OCI-LY1 (cell line): ENCODE results near the gene HELB.

ENCODE experiments used
- H2AFZ ChIP-seq: fragments of 200-600 bp; sonication (generic), shearing (Covaris generic); 2 replicates; pipeline ENCODE4 v1.6.0; 2014; ENCODE audit warnings: antibody characterized with exemption, mild to moderate bottlenecking, low read length
- H3F3A ChIP-seq: fragments of 200-600 bp; sonication (generic), shearing (Covaris generic); 2 replicates; pipeline ENCODE4 v1.6.0; 2014; ENCODE audit warnings: mild to moderate bottlenecking, antibody characterized with exemption, low read length, moderate library complexity; ENCODE audit not compliant: insufficient read depth
- H3K27ac ChIP-seq: fragments of 200-600 bp; sonication (generic); 2 replicates; pipeline ENCODE4 v1.5.1; 2014; ENCODE audit warnings: low read length, mixed run types, mild to moderate bottlenecking, low read depth; ENCODE audit not compliant: poor library complexity, severe bottlenecking
- H3K27me3 ChIP-seq: fragments of 200-600 bp; sonication (generic); 2 replicates; pipeline ENCODE4 v1.6.0; 2014; ENCODE audit warnings: antibody characterized with exemption, mild to moderate bottlenecking, low read length, moderate library complexity; ENCODE audit not compliant: insufficient read depth
- H3K36me3 ChIP-seq: fragments of 200-600 bp; sonication (generic); 2 replicates; pipeline ENCODE4 v1.6.1; 2014; ENCODE audit warnings: mild to moderate bottlenecking, antibody characterized with exemption, low read length, moderate library complexity, mixed read lengths; ENCODE audit not compliant: insufficient read depth
- H3K4me1 ChIP-seq: fragments of 200-600 bp; sonication (generic); 2 replicates; pipeline ENCODE4 v1.5.1; 2014; ENCODE audit warnings: mild to moderate bottlenecking, low read length, moderate library complexity; ENCODE audit not compliant: insufficient read depth, severe bottlenecking
- H3K4me2 ChIP-seq: fragments of 200-600 bp; sonication (generic), shearing (Covaris generic); 2 replicates; pipeline ENCODE4 v1.6.1; 2014; ENCODE audit warnings: low read length
- H3K4me3 ChIP-seq: fragments of 200-600 bp; sonication (generic); 2 replicates; pipeline ENCODE4 v1.5.1; 2014; ENCODE audit warnings: low read length, low read depth, mild to moderate bottlenecking, mixed read lengths; ENCODE audit not compliant: poor library complexity, severe bottlenecking
- H3K79me2 ChIP-seq: fragments of 200-600 bp; shearing (Covaris generic); 2 replicates; pipeline ENCODE4 v1.6.1; 2016; ENCODE audit warnings: mixed run types, low read length, mixed read lengths; ENCODE audit not compliant: insufficient read depth
- H3K9ac ChIP-seq: fragments of 200-600 bp; sonication (generic), shearing (Covaris generic); 2 replicates; pipeline ENCODE4 v1.6.1; 2014; ENCODE audit warnings: mild to moderate bottlenecking, low read length, mixed read lengths
- H3K9me2 ChIP-seq: fragments of 200-600 bp; sonication (generic), shearing (Covaris generic); 2 replicates; pipeline ENCODE4 v1.6.1; 2014; ENCODE audit warnings: low read depth, mild to moderate bottlenecking, low read length, mixed read lengths
- H3K9me3 ChIP-seq: fragments of 200-600 bp; shearing (Covaris generic); 2 replicates; pipeline ENCODE4 v1.6.1; 2014; ENCODE audit warnings: low read length, mixed read lengths
- H4K20me1 ChIP-seq: fragments of 200-600 bp; sonication (generic), shearing (Covaris generic); 2 replicates; pipeline ENCODE4 v1.6.0; 2016; ENCODE audit warnings: mild to moderate bottlenecking, low read length; ENCODE audit not compliant: insufficient read depth
- EZH2 ChIP-seq: fragments of 200-600 bp; sonication (generic), shearing (Covaris generic); IDR thresholded peaks from 2 replicates; pipeline ENCODE4 v1.8.0; 2017; ENCODE audit warnings: borderline replicate concordance, mixed run types, mild to moderate bottlenecking, antibody characterized with exemption, low read length, moderate library complexity, mixed read lengths
- TF ChIP-seq, protein P1 (sequence below): fragments of 200-600 bp; sonication (generic), shearing (Covaris generic); IDR thresholded peaks from 2 replicates; pipeline ENCODE4 v1.5.1; 2017; ENCODE audit warnings: mild to moderate bottlenecking, antibody characterized with exemption, low read length, moderate library complexity, mixed read lengths

Gene HELB

DNA sequence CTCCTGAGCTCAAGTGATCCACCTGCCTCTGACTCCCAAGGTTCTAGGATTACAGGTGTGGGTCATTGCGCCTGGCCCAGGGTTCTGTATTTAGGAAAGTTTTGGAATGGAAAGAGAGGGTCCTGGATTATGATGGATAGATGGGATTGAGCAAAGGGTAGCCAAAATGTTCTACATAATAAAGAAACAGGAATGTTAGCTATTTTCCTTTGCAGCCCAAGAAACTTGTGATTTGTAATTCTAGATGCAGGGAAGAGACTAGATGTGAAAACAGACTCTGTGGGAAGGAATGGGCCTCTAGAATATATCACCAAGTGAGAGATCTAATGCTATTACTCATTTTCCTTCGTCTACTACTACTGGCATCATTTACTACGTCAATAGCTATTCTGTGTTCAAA, 29.6 kb upstream of the HELB start:
- no peaks in the 10 kb centered on the region for H3K79me2 ChIP-seq
- no peak overlapping the region for H3K4me3 ChIP-seq
- H3K9me3 ChIP-seq = no peaks in the 10 kb centered on the region
- H3K9ac ChIP-seq = no peak overlapping the region
- H3K4me1 ChIP-seq = peaks cover 11% of the 10 kb centered on the region
- no peaks in the 10 kb centered on the region for H4K20me1 ChIP-seq
- H3K4me2 ChIP-seq = no peak overlapping the region
- no peaks in the 10 kb centered on the region for H3K9me2 ChIP-seq
- H2AFZ ChIP-seq = no peak overlapping the region
- H3F3A ChIP-seq = no peaks in the 10 kb centered on the region
- H3K27me3 ChIP-seq = no peaks in the 10 kb centered on the region
- H3K27ac ChIP-seq = no peak overlapping the region
- no peaks in the 10 kb centered on the region for H3K36me3 ChIP-seq
- TF ChIP-seq, protein P1, sequence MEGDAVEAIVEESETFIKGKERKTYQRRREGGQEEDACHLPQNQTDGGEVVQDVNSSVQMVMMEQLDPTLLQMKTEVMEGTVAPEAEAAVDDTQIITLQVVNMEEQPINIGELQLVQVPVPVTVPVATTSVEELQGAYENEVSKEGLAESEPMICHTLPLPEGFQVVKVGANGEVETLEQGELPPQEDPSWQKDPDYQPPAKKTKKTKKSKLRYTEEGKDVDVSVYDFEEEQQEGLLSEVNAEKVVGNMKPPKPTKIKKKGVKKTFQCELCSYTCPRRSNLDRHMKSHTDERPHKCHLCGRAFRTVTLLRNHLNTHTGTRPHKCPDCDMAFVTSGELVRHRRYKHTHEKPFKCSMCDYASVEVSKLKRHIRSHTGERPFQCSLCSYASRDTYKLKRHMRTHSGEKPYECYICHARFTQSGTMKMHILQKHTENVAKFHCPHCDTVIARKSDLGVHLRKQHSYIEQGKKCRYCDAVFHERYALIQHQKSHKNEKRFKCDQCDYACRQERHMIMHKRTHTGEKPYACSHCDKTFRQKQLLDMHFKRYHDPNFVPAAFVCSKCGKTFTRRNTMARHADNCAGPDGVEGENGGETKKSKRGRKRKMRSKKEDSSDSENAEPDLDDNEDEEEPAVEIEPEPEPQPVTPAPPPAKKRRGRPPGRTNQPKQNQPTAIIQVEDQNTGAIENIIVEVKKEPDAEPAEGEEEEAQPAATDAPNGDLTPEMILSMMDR = no peak
- TF ChIP-seq EZH2 = no peak

DNA sequence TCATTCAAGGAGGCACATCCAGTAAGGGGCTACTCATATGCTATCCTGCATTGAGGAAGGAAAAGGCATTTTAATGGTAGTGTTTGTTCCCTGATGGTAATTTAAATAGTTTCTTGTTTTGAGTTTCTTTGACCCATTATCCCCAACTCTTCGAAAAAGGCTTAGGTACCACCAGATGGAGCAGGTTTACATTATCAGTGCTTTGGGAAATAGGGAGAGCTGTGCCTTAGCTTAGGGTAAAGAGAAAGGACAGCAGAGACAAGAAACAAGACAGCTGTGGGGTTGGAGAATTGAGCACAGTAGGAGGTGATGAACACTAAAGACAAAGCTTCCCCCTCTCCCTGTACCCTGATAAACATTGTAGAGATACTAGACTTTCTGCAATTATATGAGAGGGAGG, 29.1 kb upstream of the HELB start:
- H3K9ac ChIP-seq = no peak overlapping the region

DNA sequence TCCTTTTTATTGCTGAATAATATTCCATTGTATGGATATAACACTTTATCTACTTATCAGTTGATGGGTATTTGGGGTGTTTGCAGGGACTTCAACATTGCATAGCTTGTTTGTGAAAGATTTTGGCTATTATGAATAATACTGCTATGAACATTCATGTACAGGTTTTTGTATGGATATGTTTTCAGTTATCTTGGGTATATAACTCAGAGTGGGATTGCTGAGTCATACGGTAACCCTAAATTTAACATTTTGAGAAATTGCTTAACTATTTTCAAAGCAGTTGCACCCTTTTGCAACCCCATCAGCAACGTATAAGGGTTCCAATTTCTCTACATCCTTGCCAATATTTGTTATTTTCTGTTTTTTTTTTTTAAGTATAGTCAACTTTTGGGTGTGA, 27.3 kb upstream of the HELB start:
- Histone ChIP-seq H3K79me2 (no peaks in the 10 kb centered on the region), H3K27ac (no peak overlapping the region), H3K4me3 (no peak overlapping the region), H4K20me1 (no peaks in the 10 kb centered on the region), H2AFZ (no peak overlapping the region), H3K9me2 (no peaks in the 10 kb centered on the region), H3K9ac (no peak overlapping the region), H3K4me1 (no peaks in the 10 kb centered on the region), H3F3A (no peaks in the 10 kb centered on the region), H3K9me3 (no peaks in the 10 kb centered on the region), H3K27me3 (no peaks in the 10 kb centered on the region), H3K4me2 (no peak overlapping the region), H3K36me3 (no peaks in the 10 kb centered on the region)
- TF ChIP-seq, protein P1 = no peak
- TF ChIP-seq EZH2 = no peak

More for the DNA sequence above, 29.1 kb upstream of the HELB start:
- no peak overlapping the region for H3K4me2 ChIP-seq
- H3K9me2 ChIP-seq = no peaks in the 10 kb centered on the region
- H3K27me3 ChIP-seq = no peaks in the 10 kb centered on the region
- no peaks in the 10 kb centered on the region for H3K36me3 ChIP-seq
- no peaks in the 10 kb centered on the region for H3K79me2 ChIP-seq
- no peaks in the 10 kb centered on the region for H3F3A ChIP-seq
- no peak overlapping the region for H3K4me3 ChIP-seq
- TF ChIP-seq EZH2 = no peak
- TF ChIP-seq, protein P1 = no peak
- H4K20me1 ChIP-seq = no peaks in the 10 kb centered on the region
- no peaks in the 10 kb centered on the region for H3K9me3 ChIP-seq
- H3K4me1 ChIP-seq = peaks cover 10% of the 10 kb centered on the region
- no peak overlapping the region for H3K27ac ChIP-seq
- H2AFZ ChIP-seq = no peak overlapping the region
